Inferior parietal cortex (tissue), 1 donor: ENCODE results near the gene ISG20L2.
"Not testable (repeated sequence)": the region's sequence is repeated elsewhere in the genome, so short reads cannot be mapped to it uniquely, and the experiment has no call there.

Experiments
- DNase-seq: peaks from one replicate; pipeline ENCODE4 v3.0.0-alpha.2; 2016; ENCODE audit errors: extremely low spot score

Gene ISG20L2, protein sequence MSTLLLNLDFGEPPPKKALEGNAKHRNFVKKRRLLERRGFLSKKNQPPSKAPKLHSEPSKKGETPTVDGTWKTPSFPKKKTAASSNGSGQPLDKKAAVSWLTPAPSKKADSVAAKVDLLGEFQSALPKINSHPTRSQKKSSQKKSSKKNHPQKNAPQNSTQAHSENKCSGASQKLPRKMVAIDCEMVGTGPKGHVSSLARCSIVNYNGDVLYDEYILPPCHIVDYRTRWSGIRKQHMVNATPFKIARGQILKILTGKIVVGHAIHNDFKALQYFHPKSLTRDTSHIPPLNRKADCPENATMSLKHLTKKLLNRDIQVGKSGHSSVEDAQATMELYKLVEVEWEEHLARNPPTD

DNA sequence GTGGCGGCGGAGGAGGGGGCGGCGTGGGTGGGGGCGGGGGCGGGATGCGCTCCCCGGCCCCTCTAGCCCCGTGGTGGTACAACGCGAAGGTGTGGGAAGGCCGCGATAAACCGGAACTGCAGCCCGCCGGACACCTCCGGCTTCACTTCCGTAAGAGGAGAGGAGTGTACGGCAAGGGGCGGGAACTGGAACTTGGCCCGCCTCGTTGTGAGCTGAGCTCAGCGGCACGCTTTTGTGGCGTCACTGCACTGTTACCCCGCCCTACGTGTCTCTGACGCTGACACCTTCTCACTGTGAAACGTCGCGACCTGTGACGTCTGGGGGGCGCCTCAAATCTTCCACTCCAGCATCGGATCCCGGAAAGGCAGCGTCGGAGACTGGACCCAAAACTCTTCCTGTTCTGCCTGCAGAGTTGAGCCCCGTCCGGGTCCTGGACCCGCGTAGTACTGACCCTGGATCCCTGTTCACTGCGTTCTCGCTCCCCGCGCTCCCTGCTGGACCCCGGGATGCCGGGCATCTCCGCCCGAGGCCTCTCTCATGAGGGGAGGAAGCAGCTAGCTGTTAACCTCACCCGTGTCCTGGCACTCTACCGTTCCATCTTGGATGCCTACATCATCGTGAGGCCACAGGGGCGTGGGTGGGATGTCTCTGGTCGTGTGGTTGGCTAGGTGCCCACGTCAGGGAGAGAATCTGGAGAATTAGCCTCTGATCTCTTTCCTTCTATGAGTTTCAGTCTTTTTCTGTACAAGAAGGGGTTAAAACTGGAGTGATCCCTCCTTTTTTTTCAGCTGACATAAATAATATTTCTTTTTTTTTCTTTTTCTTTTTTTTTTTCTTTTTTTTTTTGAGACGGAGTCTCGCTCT lies at the start of gene ISG20L2:
Gene ISG20L2 (minus strand): TSS at position 168 of the 864 bp plus-strand sequence. CDS start 1,114 bp downstream, outside the sequence.
- peak; percentile 93 for DNase-seq

GRCh38 chr1:156777573-156777972 lies 49.0 kb upstream of the ISG20L2 start:
- DNase-seq = no peak

DNA sequence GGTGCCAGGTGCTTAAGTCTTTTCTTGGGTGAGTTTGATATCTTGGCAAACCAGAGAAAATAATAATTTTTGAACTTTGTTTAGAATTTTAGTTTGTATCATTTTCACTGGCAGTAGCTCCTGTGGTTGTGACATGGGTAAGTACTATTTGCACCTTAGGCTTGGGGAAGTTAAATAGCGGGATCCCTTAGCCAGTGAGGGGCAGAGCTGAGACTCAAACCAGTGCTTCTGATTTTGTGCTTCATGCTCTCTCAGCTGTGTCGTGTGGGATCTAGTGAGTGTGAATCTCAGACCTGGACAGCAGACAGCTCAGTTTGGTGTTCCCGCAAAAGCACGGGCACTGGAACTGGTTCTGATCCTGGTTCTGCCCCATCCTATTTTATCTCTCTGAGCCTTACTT lies 48.4 kb upstream of the ISG20L2 start:
- DNase-seq = no peak

- no peak for DNase-seq
Measured at GRCh38 chr1:156775799-156776198, 47.2 kb upstream of the ISG20L2 start.

DNA sequence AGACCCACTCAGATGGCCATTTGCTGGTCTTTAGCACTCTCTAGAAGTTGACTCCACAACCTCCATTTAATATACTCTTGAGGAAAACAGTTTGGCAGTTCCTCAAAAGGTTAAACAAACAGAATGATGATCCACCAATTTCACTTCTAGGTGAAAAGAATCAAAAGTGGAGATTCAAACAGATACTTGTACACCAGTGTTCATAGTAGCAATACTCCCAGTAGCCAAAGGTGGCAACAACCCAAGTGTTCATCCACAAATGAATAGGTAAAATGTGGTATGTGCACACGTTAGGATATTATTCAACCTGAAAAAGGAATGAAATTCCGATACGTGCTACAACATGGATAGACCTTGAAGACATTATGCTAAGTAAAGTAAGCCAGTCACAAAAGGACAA lies 45.0 kb upstream of the ISG20L2 start:
- DNase-seq = no peak

DNA sequence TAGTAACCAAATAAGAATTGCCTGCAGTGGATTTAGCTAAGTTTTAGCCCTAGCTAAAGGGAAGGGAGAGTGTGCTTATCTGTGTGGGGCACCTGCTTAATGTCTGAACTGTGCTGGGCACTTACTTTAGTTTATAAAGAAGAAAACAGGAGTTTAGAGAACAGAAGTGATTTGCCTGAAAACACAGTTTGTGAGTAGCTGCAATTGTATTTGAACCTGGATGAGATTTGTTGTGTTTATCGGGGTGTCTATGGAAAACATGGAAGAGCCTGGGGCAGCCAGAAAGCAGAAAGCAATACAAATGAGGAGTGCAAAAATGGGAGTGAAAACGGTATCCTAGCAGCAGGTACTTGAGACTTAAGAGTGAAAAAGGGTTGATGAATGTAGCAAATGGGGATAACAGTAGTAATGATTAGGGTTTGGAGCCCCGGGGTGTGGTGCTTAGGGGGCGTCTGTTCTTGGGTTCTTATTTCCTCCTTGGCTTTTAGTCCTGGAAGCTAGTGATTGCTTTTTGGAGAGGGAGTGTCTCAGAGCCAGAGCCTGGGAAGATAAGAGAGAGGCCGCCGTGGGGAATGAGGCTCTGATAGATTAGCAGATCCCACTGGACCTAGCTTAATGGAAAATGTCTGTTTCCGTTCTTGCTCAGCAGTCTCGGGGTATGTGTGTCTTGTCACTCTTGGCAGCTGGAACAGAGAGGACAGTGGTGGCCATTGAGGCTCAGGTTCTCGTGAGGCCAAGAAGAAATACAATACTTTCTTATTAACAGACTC lies 44.3 kb upstream of the ISG20L2 start:
- DNase-seq = no peak

GRCh38 chr1:156772222-156772621 lies 43.7 kb upstream of the ISG20L2 start:
- no peak for DNase-seq

GRCh38 chr1:156768610-156769295 lies 40.2 kb upstream of the ISG20L2 start:
- no peak for DNase-seq

- no peak for DNase-seq
Measured at GRCh38 chr1:156767879-156768604, 39.5 kb upstream of the ISG20L2 start.

- DNase-seq = peak; percentile 100
Measured at GRCh38 chr1:156767101-156767878, 38.7 kb upstream of the ISG20L2 start, which contains the start of gene PRCC. Gene PRCC, plus strand, starts transcription at chr1:156767535. Its CDS starts 237 bp downstream, at chr1:156767772.

DNA sequence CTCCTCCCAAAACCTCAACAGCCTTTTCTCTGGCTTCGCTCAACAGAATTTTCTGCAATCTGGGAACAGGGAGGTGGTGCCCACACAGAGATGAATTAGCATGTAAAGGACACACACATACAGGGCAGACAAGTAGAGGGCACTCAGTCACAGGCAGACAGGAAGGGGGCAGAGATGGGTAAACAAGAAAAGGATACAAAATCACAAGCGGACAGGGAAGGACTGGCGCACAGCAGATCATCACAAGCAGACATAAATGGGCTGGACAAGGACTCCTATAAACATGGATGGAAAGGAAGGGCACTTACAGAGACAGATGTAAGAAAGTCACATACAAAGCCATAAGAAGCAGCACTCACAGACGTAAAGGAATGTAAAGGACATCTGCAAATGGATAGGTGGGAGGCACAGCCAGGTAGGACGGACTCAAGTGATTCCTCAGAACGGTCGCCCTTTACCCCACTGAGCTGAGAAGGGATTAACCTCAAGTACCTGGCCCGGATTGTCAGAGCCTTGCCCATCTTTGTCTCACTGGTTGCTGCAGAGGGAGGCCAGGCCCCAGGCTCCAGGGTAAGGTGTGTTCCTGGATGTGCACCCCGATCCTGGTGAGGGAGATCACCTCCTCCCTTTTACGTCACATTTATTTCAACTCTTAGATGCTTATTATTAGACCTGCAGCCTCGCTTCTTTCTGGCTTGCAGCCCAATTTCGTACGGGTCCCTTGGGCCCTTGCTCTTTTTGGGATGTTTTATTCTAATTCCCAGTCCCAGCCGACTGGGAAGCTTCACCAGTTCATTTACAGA lies 37.9 kb upstream of the ISG20L2 start:
- no peak for DNase-seq

DNA sequence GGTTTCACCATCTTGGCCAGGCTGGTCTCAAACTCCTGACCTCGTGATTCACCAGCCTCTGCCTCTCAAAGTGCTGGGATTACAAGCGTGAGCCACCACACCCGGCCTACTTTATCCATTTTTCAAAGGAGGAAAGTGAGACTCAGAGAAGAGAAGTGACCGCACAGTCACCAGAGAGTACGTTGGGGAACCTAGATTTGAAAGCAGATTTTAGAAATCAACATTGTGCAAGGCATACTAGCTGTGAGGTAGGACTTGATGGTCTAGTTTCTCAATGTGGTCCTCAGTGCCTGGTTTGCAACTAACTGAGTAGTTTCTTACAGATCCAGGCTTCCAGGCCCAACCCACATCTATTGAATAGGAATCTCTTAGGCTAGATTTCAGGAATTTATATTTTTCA lies 37.1 kb upstream of the ISG20L2 start:
- no peak for DNase-seq

DNA sequence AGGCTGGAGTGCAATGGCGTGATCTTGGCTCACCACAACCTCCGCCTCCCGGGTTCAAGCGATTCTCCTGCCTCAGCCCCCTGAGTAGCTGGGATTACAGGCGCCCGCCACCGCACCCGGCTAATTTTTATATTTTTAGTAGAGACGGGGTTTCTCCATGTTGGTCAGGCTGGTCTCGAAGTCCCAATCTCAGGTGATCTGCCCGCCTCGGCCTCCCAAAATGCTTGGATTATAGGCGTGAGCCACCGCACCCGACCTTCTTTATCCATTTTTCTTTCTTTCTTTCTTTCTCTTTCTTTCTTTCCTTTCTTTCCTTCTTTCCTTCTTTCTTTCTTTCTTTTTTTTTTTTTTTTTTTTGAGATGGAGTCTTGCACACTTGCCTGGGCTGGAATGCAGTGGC lies 36.6 kb upstream of the ISG20L2 start:
- not testable (repeated sequence) for DNase-seq

DNA sequence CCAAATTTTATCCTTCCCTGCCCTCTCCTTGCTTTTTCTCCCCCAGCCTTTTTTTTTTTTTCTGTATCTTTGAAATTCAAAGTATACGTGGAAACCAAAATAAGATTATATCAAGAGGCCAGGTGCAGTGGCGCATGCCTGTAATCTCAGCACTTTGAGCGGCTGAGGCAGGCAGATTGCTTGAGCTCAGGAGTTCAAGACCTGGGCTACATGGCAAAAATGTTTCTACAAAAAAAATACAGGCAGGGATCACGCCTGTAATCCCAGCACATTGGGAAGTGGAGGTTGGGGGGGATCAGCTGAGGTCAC lies 32.2 kb upstream of the ISG20L2 start:
- no peak for DNase-seq

DNA sequence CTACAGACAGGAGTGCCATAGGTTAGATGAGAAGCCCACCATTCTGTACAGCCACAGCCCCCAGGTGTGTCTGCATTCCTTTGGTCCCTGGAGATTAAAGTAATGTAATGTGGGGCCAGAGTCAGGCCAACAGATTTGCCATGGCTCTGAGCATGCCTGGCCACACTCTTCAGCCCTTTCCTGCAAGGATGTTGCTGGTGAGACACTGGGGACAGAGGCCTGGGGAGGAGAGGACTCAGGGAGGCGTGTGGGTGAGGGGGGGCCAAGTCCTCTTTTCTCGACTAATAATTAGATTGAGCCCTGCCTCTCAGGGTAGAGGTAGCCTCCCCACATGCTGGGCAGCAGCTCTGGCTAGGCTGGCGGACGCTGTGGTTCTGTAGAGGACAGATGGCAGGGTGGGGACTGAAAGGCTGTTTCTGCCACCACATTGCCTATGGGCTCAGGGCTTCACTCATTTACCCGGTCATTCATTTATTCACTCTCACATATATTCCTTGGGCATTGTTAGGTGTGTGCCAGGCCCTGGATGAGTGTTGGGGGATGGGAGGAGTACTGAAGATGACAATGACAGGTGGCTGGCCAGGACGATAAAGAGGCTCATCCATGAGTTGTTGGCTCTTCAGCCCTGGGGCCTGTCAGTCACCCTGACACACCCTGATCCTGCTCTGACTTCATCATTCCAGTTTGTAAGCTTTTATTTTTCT lies 31.7 kb upstream of the ISG20L2 start:
- DNase-seq = no peak

- not testable (repeated sequence) for DNase-seq
Measured at GRCh38 chr1:156757572-156758253, 29.1 kb upstream of the ISG20L2 start.

- DNase-seq = no peak
Measured at GRCh38 chr1:156756355-156756754, 27.8 kb upstream of the ISG20L2 start.

DNA sequence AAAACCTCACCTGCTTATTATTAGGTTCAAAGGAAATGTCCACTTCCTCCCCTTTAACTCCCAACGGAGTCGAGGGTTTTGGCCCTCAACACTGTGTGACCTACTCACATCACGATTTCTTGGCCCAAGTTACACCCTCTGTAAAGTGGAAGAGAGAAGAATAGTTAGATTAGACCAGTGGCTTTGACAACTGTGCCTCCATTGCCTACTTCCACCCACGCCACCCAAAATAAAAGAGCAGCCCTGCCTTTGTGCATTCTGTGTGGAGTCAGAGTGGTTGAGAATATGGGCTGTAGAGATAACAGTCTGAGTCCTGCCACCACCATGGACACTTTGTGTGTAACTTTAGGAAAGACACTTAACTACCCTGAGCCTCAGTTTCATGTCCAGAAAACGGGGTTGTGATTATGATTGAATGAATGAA lies 27.0 kb upstream of the ISG20L2 start:
- no peak for DNase-seq
